Measurements from ENCODE around the gene CDH13.

DNA sequence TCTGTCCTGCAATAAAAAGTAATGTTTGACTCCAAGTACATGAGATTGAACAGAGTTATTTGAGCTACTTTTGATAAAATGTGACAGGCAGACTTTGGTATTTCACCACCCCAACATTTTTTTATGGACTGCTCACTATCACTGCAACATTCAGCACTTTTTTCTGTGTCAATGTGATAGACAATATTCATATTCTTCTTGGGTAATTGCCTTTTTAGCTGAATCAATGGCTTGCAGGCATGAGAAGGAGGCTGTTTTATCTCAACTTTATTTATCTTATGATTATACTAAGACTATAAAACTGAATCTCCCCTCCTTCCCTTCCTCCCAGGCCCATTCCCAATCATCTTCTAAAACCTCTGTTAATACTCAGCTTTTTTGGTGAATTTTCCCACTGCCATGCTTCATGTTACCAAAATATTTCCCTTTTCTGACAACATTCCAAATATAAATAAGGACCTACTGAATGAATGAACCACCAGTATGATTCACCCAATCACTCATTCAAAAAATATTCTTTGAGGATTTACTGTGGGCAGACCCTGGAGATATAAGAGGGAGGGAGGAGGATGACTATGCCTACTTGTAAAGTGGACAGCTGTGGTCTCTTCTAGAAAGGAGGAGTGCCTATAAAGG, 67.6 kb downstream of the CDH13 start:
- TF ChIP-seq, protein P1, sequence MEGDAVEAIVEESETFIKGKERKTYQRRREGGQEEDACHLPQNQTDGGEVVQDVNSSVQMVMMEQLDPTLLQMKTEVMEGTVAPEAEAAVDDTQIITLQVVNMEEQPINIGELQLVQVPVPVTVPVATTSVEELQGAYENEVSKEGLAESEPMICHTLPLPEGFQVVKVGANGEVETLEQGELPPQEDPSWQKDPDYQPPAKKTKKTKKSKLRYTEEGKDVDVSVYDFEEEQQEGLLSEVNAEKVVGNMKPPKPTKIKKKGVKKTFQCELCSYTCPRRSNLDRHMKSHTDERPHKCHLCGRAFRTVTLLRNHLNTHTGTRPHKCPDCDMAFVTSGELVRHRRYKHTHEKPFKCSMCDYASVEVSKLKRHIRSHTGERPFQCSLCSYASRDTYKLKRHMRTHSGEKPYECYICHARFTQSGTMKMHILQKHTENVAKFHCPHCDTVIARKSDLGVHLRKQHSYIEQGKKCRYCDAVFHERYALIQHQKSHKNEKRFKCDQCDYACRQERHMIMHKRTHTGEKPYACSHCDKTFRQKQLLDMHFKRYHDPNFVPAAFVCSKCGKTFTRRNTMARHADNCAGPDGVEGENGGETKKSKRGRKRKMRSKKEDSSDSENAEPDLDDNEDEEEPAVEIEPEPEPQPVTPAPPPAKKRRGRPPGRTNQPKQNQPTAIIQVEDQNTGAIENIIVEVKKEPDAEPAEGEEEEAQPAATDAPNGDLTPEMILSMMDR (IDR thresholded peaks at IDR 0.05) = no peak
- TF ChIP-seq POLR2A (IDR thresholded peaks at IDR 0.05) = no peak
